MM.1S (cell line): Measurements from ENCODE around the gene NXN.

ENCODE experiments used
- EZH2 ChIP-seq: fragments of 300-600 bp; sonication (generic); optimal IDR thresholded peaks from 2 replicates; pipeline ENCODE3; 2017; ENCODE audit warnings: low read depth, mild to moderate bottlenecking, antibody characterized with exemption, low read length, mixed read lengths
- EZH2phosphoT487 ChIP-seq: fragments of 300-600 bp; sonication (generic); IDR thresholded peaks from 2 replicates; pipeline ENCODE4 v1.6.1; 2018; ENCODE audit warnings: antibody characterized with exemption, low read length
- TF ChIP-seq, protein P1 (sequence below): fragments of 300-600 bp; sonication (generic); IDR thresholded peaks from 2 replicates; pipeline ENCODE4 v1.5.1; 2016; ENCODE audit warnings: antibody characterized with exemption, low read length, mixed read lengths

GRCh38 chr17:834136-834535 lies 145.4 kb downstream of the NXN start:
- TF ChIP-seq, protein P1, sequence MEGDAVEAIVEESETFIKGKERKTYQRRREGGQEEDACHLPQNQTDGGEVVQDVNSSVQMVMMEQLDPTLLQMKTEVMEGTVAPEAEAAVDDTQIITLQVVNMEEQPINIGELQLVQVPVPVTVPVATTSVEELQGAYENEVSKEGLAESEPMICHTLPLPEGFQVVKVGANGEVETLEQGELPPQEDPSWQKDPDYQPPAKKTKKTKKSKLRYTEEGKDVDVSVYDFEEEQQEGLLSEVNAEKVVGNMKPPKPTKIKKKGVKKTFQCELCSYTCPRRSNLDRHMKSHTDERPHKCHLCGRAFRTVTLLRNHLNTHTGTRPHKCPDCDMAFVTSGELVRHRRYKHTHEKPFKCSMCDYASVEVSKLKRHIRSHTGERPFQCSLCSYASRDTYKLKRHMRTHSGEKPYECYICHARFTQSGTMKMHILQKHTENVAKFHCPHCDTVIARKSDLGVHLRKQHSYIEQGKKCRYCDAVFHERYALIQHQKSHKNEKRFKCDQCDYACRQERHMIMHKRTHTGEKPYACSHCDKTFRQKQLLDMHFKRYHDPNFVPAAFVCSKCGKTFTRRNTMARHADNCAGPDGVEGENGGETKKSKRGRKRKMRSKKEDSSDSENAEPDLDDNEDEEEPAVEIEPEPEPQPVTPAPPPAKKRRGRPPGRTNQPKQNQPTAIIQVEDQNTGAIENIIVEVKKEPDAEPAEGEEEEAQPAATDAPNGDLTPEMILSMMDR: no peak
- TF ChIP-seq EZH2phosphoT487 (no peak), EZH2 (no peak)
